ENCODE results near the gene TNFSF10. TPM values are rescaled to one million over a fixed set of nuclear protein-coding genes. Genes with fewer than 3 reads are reported as not detected.

TNFSF10 gene
- total and polyA plus RNA-seq, 2 of the 4 experiments (the other 2 are of a cell fraction): 0.63 to 1.3 TPM

GRCh38 chr3:172562871-172563865, 39.9 kb upstream of the TNFSF10 start:
- H3K27ac ChIP-seq (ENCODE audit: insufficient read depth, low read length): peak overlapping the region; percentile 60; the same call in 1 of the 2 replicates
- in situ Hi-C loops (cut with MboI; ENCODE audit: low sequenced_read_pairs): no loop called here
- no peak for TF ChIP-seq CHD1 (IDR thresholded peaks at IDR 0.05; ENCODE audit: low read depth, low read length)
- TF ChIP-seq BHLHE40 (IDR thresholded peaks at IDR 0.05; ENCODE audit: low read depth, low read length): 0 out of 2 replicates have a peak, but pooled peaks have one; percentile 4
- TF ChIP-seq SMC3 (IDR thresholded peaks at IDR 0.05; ENCODE audit: low read depth, low read length): no peak
- TF ChIP-seq MXI1 (IDR thresholded peaks at IDR 0.05; ENCODE audit: borderline replicate concordance, low read depth, low read length): no peak
- TF ChIP-seq CTCF (conservative IDR thresholded peaks at IDR 0.05; ENCODE audit: low read depth, low read length): no peak
- TF ChIP-seq ELK1 (IDR thresholded peaks at IDR 0.05; ENCODE audit: borderline replicate concordance, low read depth, low read length): no peak
- TF ChIP-seq RAD21 (IDR thresholded peaks at IDR 0.05; ENCODE audit: low read length): no peak
- TF ChIP-seq RFX5 (IDR thresholded peaks at IDR 0.05; ENCODE audit: low read depth, low read length): no peak
- TF ChIP-seq POLR2A (IDR thresholded peaks at IDR 0.05; ENCODE audit: low read depth, low read length): no peak
- TF ChIP-seq USF2 (IDR thresholded peaks at IDR 0.05; ENCODE audit: low read depth, low read length): no peak
- no peak for TF ChIP-seq NFE2L2 (IDR thresholded peaks at IDR 0.05; ENCODE audit: low read depth, low read length)
- no peak for TF ChIP-seq MAZ (IDR thresholded peaks at IDR 0.05; ENCODE audit: borderline replicate concordance, low read depth, low read length)
- no peak for TF ChIP-seq MAFK (IDR thresholded peaks at IDR 0.05; ENCODE audit: low read depth, low read length)

More at GRCh38 chr3:172562871-172563865, 39.9 kb upstream of the TNFSF10 start:
- Histone ChIP-seq H3K27me3 (ENCODE audit: control insufficient read depth, insufficient read depth, low read length) (no peaks in the 10 kb centered on the region; the same call in 1 of the 2 replicates), H3K9ac (ENCODE audit: low read depth, low read length) (peak overlapping the region; percentile 21; the same call in 1 of the 2 replicates), H3K56ac (ENCODE audit: extremely low read depth, insufficient read depth, low read length) (no peak overlapping the region), H3K18ac (ENCODE audit: low read depth, low read length) (peak overlapping the region; percentile 50), H4K91ac (ENCODE audit: insufficient read depth, low read depth, low read length) (no peak overlapping the region), H2AK5ac (ENCODE audit: low read depth, low read length) (no peak overlapping the region), H2AFZ (replicated peaks; ENCODE audit: low read length, poor library complexity) (no peak overlapping the region), H4K5ac (ENCODE audit: low read depth, low read length) (peak overlapping the region; percentile 49; the same call in 1 of the 2 replicates), H3K4me2 (ENCODE audit: low read depth, low read length) (peak overlapping the region; percentile 78), H3K9me3 (ENCODE audit: control insufficient read depth, insufficient read depth, low read length) (no peaks in the 10 kb centered on the region; the same call in 1 of the 2 replicates), H2BK20ac (ENCODE audit: low read depth, low read length) (no peak overlapping the region), H2AK9ac (replicated peaks; ENCODE audit: low read depth, low read length, poor library complexity) (no peak overlapping the region), H4K8ac (ENCODE audit: low read depth in 2 of 2, low read length in 2 of 2) (no peak overlapping the region), H3K4ac (ENCODE audit: low read depth, low read length) (no peak overlapping the region), H2BK15ac (ENCODE audit: low read depth, low read length) (no peak overlapping the region; the same call in 2 of the 3 replicates), H3K23ac (ENCODE audit: low read depth, low read length) (no peak overlapping the region), H3K36me3 (ENCODE audit: control insufficient read depth, insufficient read depth, low read length) (no peaks in the 10 kb centered on the region), H3K4me3 (ENCODE audit: insufficient read depth, low read depth, low read length) (no peak overlapping the region), H4K20me1 (ENCODE audit: insufficient read depth, low read length) (no peaks in the 10 kb centered on the region), H3K4me1 (ENCODE audit: control insufficient read depth, insufficient read depth, low read length) (peaks cover 9% of the 10 kb centered on the region), H3K14ac (replicated peaks; ENCODE audit: low read depth, low read length) (no peak overlapping the region), H3K9me1 (ENCODE audit: insufficient read depth, low read length) (peaks cover 3% of the 10 kb centered on the region; the same call in 1 of the 2 replicates), H2BK5ac (ENCODE audit: low read depth, low read length, poor library complexity, severe bottlenecking) (peak overlapping the region; percentile 58), H3K79me1 (ENCODE audit: low read depth in 1 of 2, low read length in 2 of 2) (no peaks in the 10 kb centered on the region), H2BK120ac (ENCODE audit: low read depth, low read length) (no peak overlapping the region)
- ATAC-seq (ENCODE audit: low read depth) (peak; percentile 76), DNase-seq (peak; percentile 86)
- no TSS peak for BruUV-seq (replicated peaks)
- dilution Hi-C loops (cut with HindIII; ENCODE audit: low sequenced_read_pairs, unreplicated experiment): no loop called here
- ChIA-PET CTCF (interaction anchor here (0.6 to 1.1 kb wide), 2 partner anchors 10 to 60 kb away, joined by 3 to 4 read pairs; no protein-coding TSS in a partner anchor), POLR2A (ENCODE audit: unreplicated experiment) (no interaction called here)
- 53% methylated on average over 2 of the region's 8 CpGs; no CpG with 5 or more reads in 1 of the 2 experiments for WGBS, 2 experiments (ENCODE audit: extremely low coverage in 2 of 2, insufficient read length in 1 of 2)
- intact Hi-C loops (cut with micrococcal nuclease): loop anchor here (1.0 kb wide), 1 partner anchor 73 kb away; no protein-coding TSS in a partner anchor
